GM23248 (cell line): ENCODE results near the gene DZIP1L. TPM values are rescaled to one million over a fixed set of nuclear protein-coding genes. Genes with fewer than 3 reads are reported as not detected.

Source experiments
- DNase-seq: peaks from one replicate; pipeline ENCODE4 v3.0.0-alpha.2; 2015
- H2AFZ ChIP-seq: fragments of 200-600 bp; sonication (generic); 2 replicates; pipeline ENCODE4 v1.6.1; 2016; ENCODE audit warnings: antibody characterized with exemption
- H3F3A ChIP-seq: fragments of 200-600 bp; sonication (generic); 2 replicates; pipeline ENCODE4 v1.6.1; 2016; ENCODE audit warnings: mild to moderate bottlenecking, antibody characterized with exemption, mixed run types; ENCODE audit not compliant: insufficient read depth
- H3K27ac ChIP-seq: fragments of 200-600 bp; sonication (generic); 2 replicates; pipeline ENCODE4 v1.5.1; 2016; ENCODE audit warnings: mild to moderate bottlenecking
- H3K27me3 ChIP-seq: fragments of 200-600 bp; sonication (generic); replicated peaks from 2 replicates; pipeline ENCODE4 v1.6.1; 2016; ENCODE audit warnings: mild to moderate bottlenecking; ENCODE audit not compliant: insufficient read depth
- H3K36me3 ChIP-seq: fragments of 200-600 bp; sonication (generic); 2 replicates; pipeline ENCODE4 v1.6.1; 2016; ENCODE audit warnings: low read depth, mild to moderate bottlenecking
- H3K4me1 ChIP-seq: fragments of 200-600 bp; sonication (generic); 2 replicates; pipeline ENCODE4 v1.6.1; 2016; ENCODE audit warnings: mild to moderate bottlenecking; ENCODE audit not compliant: insufficient read depth
- H3K4me2 ChIP-seq: fragments of 200-600 bp; sonication (generic); one replicate; pipeline ENCODE4 v1.6.1; 2016; ENCODE audit warnings: mild to moderate bottlenecking; ENCODE audit not compliant: unreplicated experiment
- H3K4me3 ChIP-seq: fragments of 200-600 bp; sonication (generic); 2 replicates; pipeline ENCODE4 v1.5.1; 2016; ENCODE audit warnings: mild to moderate bottlenecking
- H3K79me2 ChIP-seq: fragments of 200-600 bp; sonication (generic); 2 replicates; pipeline ENCODE4 v1.6.1; 2016; ENCODE audit warnings: mild to moderate bottlenecking; ENCODE audit not compliant: insufficient read depth
- H3K9ac ChIP-seq: fragments of 200-600 bp; sonication (generic); 2 replicates; pipeline ENCODE4 v1.6.1; 2016; ENCODE audit warnings: mild to moderate bottlenecking
- H3K9me2 ChIP-seq: fragments of 200-600 bp; sonication (generic); 2 replicates; pipeline ENCODE4 v1.6.1; 2016; ENCODE audit warnings: mixed run types, mild to moderate bottlenecking, moderate library complexity; ENCODE audit not compliant: insufficient read depth
- H3K9me3 ChIP-seq: fragments of 200-600 bp; sonication (generic); one replicate; pipeline ENCODE4 v1.6.1; 2017; ENCODE audit warnings: low read depth
- H4K20me1 ChIP-seq: fragments of 200-600 bp; sonication (generic); 2 replicates; pipeline ENCODE4 v1.6.0; 2016; ENCODE audit not compliant: insufficient read depth
- EZH2 ChIP-seq: fragments of 200-600 bp; sonication (generic); IDR thresholded peaks from 2 replicates; pipeline ENCODE4 v1.6.1; 2018; ENCODE audit warnings: antibody characterized with exemption, mild to moderate bottlenecking; ENCODE audit not compliant: insufficient read depth, poor library complexity, severe bottlenecking
- EZH2phosphoT487 ChIP-seq: fragments of 200-600 bp; sonication (generic); IDR thresholded peaks from 2 replicates; pipeline ENCODE4 v1.6.1; 2018; ENCODE audit warnings: antibody characterized with exemption, moderate library complexity, mild to moderate bottlenecking, low read depth; ENCODE audit not compliant: insufficient read depth
- WGBS, 2 experiments: methylation state at CpG; one replicate each; pipeline ENCODE4 v1.1.6; 2015 to 2017; ENCODE audit warnings: low lambda C conversion rate in 2 of 2, low coverage in 1 of 2; ENCODE audit errors: missing lambda C conversion rate in 2 of 2; 5-methylcytosine and 5-hydroxymethylcytosine counted together
- in situ Hi-C: fragments of 300-500 bp; cut with MboI; formaldehyde crosslinking; loops from 2 replicates; pipeline ENCODE4 v1.15.0; 2020
- polyA plus RNA-seq: library from polyadenylated mRNA; unstranded; fragments of >200 nt; fragmentation: Nextera tagmentation; extraction: Ambion mirVana; gene quantifications from 2 replicates; pipeline ENCODE4 v1.2.1, GENCODE V29; 2016
- total RNA-seq: library from RNA; depleted of rRNA; stranded (reverse); fragments of >200 nt; shearing (Covaris generic); gene quantifications from 2 replicates; pipeline ENCODE4 v1.2.3, GENCODE V29; 2014

DZIP1L gene
- total and polyA plus RNA-seq, 2 experiments from 2014 or later: 11.1 to 19.8 TPM

GRCh38 chr3:138060792-138061191 lies 54.6 kb downstream of the DZIP1L start:
- WGBS, 2 experiments: 43 to 100% methylated on average over 1 to 2 of the region's 2 CpGs
- Histone ChIP-seq H3K27me3 (no peaks in the 10 kb centered on the region), H3K4me3 (no peak overlapping the region), H3K79me2 (no peaks in the 10 kb centered on the region), H3K9me3 (no peaks in the 10 kb centered on the region), H3F3A (0 out of 2 replicates have a peak, but pooled peaks cover 8% of the 10 kb centered on the region), H4K20me1 (no peaks in the 10 kb centered on the region), H3K9me2 (no peaks in the 10 kb centered on the region), H3K4me2 (no peak overlapping the region), H3K9ac (no peak overlapping the region), H3K4me1 (peaks cover 9% of the 10 kb centered on the region), H3K36me3 (peaks cover 26% of the 10 kb centered on the region), H2AFZ (no peak overlapping the region), H3K27ac (no peak overlapping the region)
- peak; percentile 40 for DNase-seq
- in situ Hi-C loops: no loop called here
- TF ChIP-seq EZH2: no peak
- TF ChIP-seq EZH2phosphoT487: no peak

DNA sequence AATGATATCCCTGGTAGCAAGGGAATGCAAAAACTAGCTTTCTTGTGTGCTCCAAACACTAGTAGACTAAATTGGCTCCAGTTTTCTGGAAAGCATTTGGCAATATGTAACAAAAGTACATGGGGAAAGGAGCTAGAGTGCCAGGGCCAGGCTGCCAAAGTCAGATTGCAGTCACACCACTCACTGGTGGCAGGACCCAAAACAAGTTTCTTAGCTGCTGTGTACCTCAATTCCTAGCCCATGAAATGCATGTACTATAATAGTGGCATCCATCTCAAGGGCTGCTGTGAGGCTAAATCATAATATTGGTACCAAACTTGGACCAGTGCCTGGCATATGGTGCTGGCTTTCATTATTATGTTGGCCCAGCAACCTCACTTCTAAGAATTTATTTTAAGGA lies 56.1 kb downstream of the DZIP1L start:
- no peak for TF ChIP-seq EZH2
- no peak for TF ChIP-seq EZH2phosphoT487
- H3K36me3 ChIP-seq: peaks cover 18% of the 10 kb centered on the region
- H3F3A ChIP-seq: 0 out of 2 replicates have a peak, but pooled peaks cover 10% of the 10 kb centered on the region
- H3K9ac ChIP-seq: no peak overlapping the region
- no peak overlapping the region for H3K4me2 ChIP-seq
- H4K20me1 ChIP-seq: no peaks in the 10 kb centered on the region
- no peaks in the 10 kb centered on the region for H3K9me2 ChIP-seq
- H3K4me3 ChIP-seq: no peak overlapping the region
- in situ Hi-C loops: no loop called here
- no peaks in the 10 kb centered on the region for H3K27me3 ChIP-seq
- DNase-seq: peak; percentile 19
- no peaks in the 10 kb centered on the region for H3K9me3 ChIP-seq
- no peak overlapping the region for H3K27ac ChIP-seq
- no peaks in the 10 kb centered on the region for H3K79me2 ChIP-seq
- peaks cover 9% of the 10 kb centered on the region for H3K4me1 ChIP-seq
- no peak overlapping the region for H2AFZ ChIP-seq

DNA sequence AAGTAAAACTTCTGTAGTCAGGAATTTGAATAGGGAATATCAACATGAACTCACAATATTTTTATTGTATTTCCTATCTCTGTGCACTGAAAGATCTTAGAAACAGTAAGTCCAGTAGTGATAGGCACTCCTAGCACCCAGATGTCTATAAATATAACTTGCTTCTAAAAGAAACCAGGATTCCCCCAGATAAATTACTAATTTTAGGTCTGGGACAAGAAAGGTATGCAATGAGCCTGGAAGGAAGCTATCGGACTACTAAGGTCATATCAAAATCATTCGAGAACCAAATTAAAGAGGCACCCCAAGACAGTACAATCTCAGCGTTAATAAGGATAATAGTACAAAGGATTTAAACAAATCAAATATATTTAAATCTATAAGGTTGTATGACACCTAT lies 58.0 kb downstream of the DZIP1L start:
- TF ChIP-seq EZH2phosphoT487: no peak
- no peak for TF ChIP-seq EZH2
- H3K27ac ChIP-seq: no peak overlapping the region
- H2AFZ ChIP-seq: no peak overlapping the region
- 92 to 97% methylated on average over 3 of the region's 3 CpGs for WGBS, 2 experiments
- H3K27me3 ChIP-seq: no peaks in the 10 kb centered on the region
- no peak overlapping the region for H3K4me3 ChIP-seq
- in situ Hi-C loops: no loop called here
- no peaks in the 10 kb centered on the region for H4K20me1 ChIP-seq
- H3K36me3 ChIP-seq: peaks cover 9% of the 10 kb centered on the region; the same call in 1 of the 2 replicates
- H3K9me3 ChIP-seq: no peaks in the 10 kb centered on the region
- 0 out of 2 replicates have a peak, but pooled peaks cover 11% of the 10 kb centered on the region for H3F3A ChIP-seq
- H3K4me2 ChIP-seq: no peak overlapping the region
- peaks cover 6% of the 10 kb centered on the region for H3K4me1 ChIP-seq
- no peak for DNase-seq
- no peak overlapping the region for H3K9ac ChIP-seq
- no peaks in the 10 kb centered on the region for H3K79me2 ChIP-seq
- H3K9me2 ChIP-seq: no peaks in the 10 kb centered on the region

GRCh38 chr3:138054057-138054456 lies 61.4 kb downstream of the DZIP1L start:
- Histone ChIP-seq H3K4me1 (peaks cover 2% of the 10 kb centered on the region), H3K27me3 (no peaks in the 10 kb centered on the region), H2AFZ (no peak overlapping the region), H3K4me2 (no peak overlapping the region), H3K9me3 (no peaks in the 10 kb centered on the region), H3K36me3 (no peaks in the 10 kb centered on the region), H3K4me3 (no peak overlapping the region), H3K9ac (no peak overlapping the region), H3K27ac (no peak overlapping the region), H3K79me2 (no peaks in the 10 kb centered on the region), H4K20me1 (no peaks in the 10 kb centered on the region), H3K9me2 (no peaks in the 10 kb centered on the region), H3F3A (peaks cover 13% of the 10 kb centered on the region)
- no peak for DNase-seq
- in situ Hi-C loops: no loop called here
- WGBS, 2 experiments: 96 to 97% methylated on average over 1 of the region's 1 CpG
- TF ChIP-seq EZH2: no peak
- no peak for TF ChIP-seq EZH2phosphoT487
